Stimulated activated CD4-positive, alpha-beta T cell treated with anti-CD3 and anti-CD28 coated beads, Interleukin-1b, Interleukin-23, amount 100 ng/mL, for 24 hours (primary cell): ENCODE results near the gene ARID5A.
A peak's percentile ranks its signal among the peaks of the same experiment; 100 is the strongest.

ENCODE experiments used
- DNase-seq, 4 experiments: peaks; one replicate each; pipeline ENCODE4 v3.0.0-alpha.2; 2020; ENCODE audit warnings: low read depth in 4 of 4, low spot score in 1 of 4

The ARID5A gene

GRCh38 chr2:96526615-96527285 lies 9.8 kb upstream of the ARID5A start:
- DNase-seq, result no peak

- DNase-seq, result peak in 2 of 4 experiments; percentile 58 to 63
Measured at GRCh38 chr2:96527286-96528005, 9.1 kb upstream of the ARID5A start.

- peak in 2 of 4 experiments; percentile 59 to 79 for DNase-seq
Measured at GRCh38 chr2:96528006-96528699, 8.4 kb upstream of the ARID5A start.

- no peak for DNase-seq
Measured at GRCh38 chr2:96528700-96529375, 7.7 kb upstream of the ARID5A start.

GRCh38 chr2:96529376-96530143 lies 7.0 kb upstream of the ARID5A start:
- no peak for DNase-seq

GRCh38 chr2:96530144-96530430 lies 6.5 kb upstream of the ARID5A start:
- no peak for DNase-seq

- no peak for DNase-seq
Measured at GRCh38 chr2:96530474-96531357, 5.8 kb upstream of the ARID5A start.

GRCh38 chr2:96531366-96531765 lies 5.2 kb upstream of the ARID5A start:
- no peak for DNase-seq

GRCh38 chr2:96531872-96532505 lies 4.6 kb upstream of the ARID5A start:
- DNase-seq, result peak; percentile 72 to 85 (median 80)

- DNase-seq, result no peak
Measured at GRCh38 chr2:96532641-96533291, 3.8 kb upstream of the ARID5A start.

- no peak for DNase-seq
Measured at GRCh38 chr2:96533292-96534073, 3.1 kb upstream of the ARID5A start.

- no peak for DNase-seq
Measured at GRCh38 chr2:96534141-96534540, 2.4 kb upstream of the ARID5A start.

GRCh38 chr2:96534701-96535181 lies 1.8 kb upstream of the ARID5A start:
- no peak for DNase-seq

GRCh38 chr2:96535331-96535730 lies 1.2 kb upstream of the ARID5A start:
- DNase-seq, result no peak

- peak; percentile 60 to 81 (median 68) for DNase-seq
Measured at GRCh38 chr2:96537066-96537733, 648 bp downstream of the ARID5A start.

GRCh38 chr2:96537734-96538486 lies 1.4 kb downstream of the ARID5A start:
- no peak for DNase-seq
